HG02973 (cell line): ENCODE results near the gene HOMER2.

Source experiments
- ATAC-seq: cut with Tn5 transposase; IDR thresholded peaks from one replicate; pipeline ENCODE4 v1.9.1; 2021; ENCODE audit warnings: moderate library complexity; ENCODE audit not compliant: unreplicated experiment

HOMER2 gene

GRCh38 chr15:82807920-82808633, 144.4 kb downstream of the HOMER2 start:
- ATAC-seq = no peak

- ATAC-seq = peak; percentile 56
Observed at GRCh38 chr15:82805994-82806406, 146.5 kb downstream of the HOMER2 start, which contains the start of gene FSD2. TSS of gene FSD2 (minus strand) at chr15:82806069. CDS start at chr15:82787390, 18,679 bp downstream.

- no peak for ATAC-seq
Observed at GRCh38 chr15:82804575-82804949, 148.0 kb downstream of the HOMER2 start.

GRCh38 chr15:82803793-82804574, 148.5 kb downstream of the HOMER2 start:
- ATAC-seq = no peak

- ATAC-seq = no peak
Observed at GRCh38 chr15:82802497-82802896, 150.0 kb downstream of the HOMER2 start.

- ATAC-seq = no peak
Observed at GRCh38 chr15:82799183-82799841, 153.2 kb downstream of the HOMER2 start.
